SK-N-SH treated with all-trans-retinoic acid at 6 μM for 48 hours (cell line): ENCODE data around the gene PGAP2.

Experiments
- ATAC-seq: fragments of 200-7000 bp; cut with Tn5 transposase; 3 replicates; pipeline ENCODE4 v1.9.1; 2020; ENCODE audit warnings: mild to moderate bottlenecking, moderate library complexity
- ARNTL ChIP-seq: fragments of 450-650 bp; formaldehyde crosslinking; IDR thresholded peaks from 2 replicates; pipeline ENCODE4 v1.5.0; 2020; ENCODE audit warnings: low read depth, mild to moderate bottlenecking, moderate library complexity, borderline replicate concordance
- BACH2 ChIP-seq: fragments of 250-450 bp; sonication (Bioruptor Pico); IDR thresholded peaks from 2 replicates; pipeline ENCODE4 v1.9.0; 2021; ENCODE audit warnings: mild to moderate bottlenecking, borderline replicate concordance
- CSDC2 ChIP-seq: fragments of 250-450 bp; sonication (Bioruptor Pico); IDR thresholded peaks from 2 replicates; pipeline ENCODE4 v1.5.0; 2020; ENCODE audit warnings: mild to moderate bottlenecking, moderate library complexity
- ESRRG ChIP-seq: fragments of 250-450 bp; sonication (Bioruptor Pico); IDR thresholded peaks from 2 replicates; pipeline ENCODE4 v1.6.1; 2021; ENCODE audit warnings: mild to moderate bottlenecking
- GLIS3 ChIP-seq: fragments of 250-450 bp; sonication (Bioruptor Pico); IDR thresholded peaks from 2 replicates; pipeline ENCODE4 v1.5.0; 2020; ENCODE audit warnings: mild to moderate bottlenecking, moderate library complexity
- ISL1 ChIP-seq: fragments of 250-450 bp; sonication (Bioruptor Pico); IDR thresholded peaks from 2 replicates; pipeline ENCODE4 v2.1.2; 2022; ENCODE audit warnings: mild to moderate bottlenecking, moderate library complexity
- OSR1 ChIP-seq: fragments of 250-450 bp; sonication (Bioruptor Pico); IDR thresholded peaks from 2 replicates; pipeline ENCODE4 v1.8.0; 2022; ENCODE audit warnings: moderate library complexity, mild to moderate bottlenecking, inconsistent platforms
- POU6F1 ChIP-seq: fragments of 250-450 bp; sonication (Bioruptor Pico); IDR thresholded peaks from 2 replicates; pipeline ENCODE4 v1.8.0; 2021; ENCODE audit warnings: low read depth, mild to moderate bottlenecking, moderate library complexity, borderline replicate concordance
- PPARA ChIP-seq: fragments of 250-450 bp; sonication (Bioruptor Pico); IDR thresholded peaks from 2 replicates; pipeline ENCODE4 v1.5.0; 2020; ENCODE audit warnings: mild to moderate bottlenecking, borderline replicate concordance
- RARB ChIP-seq: fragments of 250-450 bp; sonication (Bioruptor Pico); IDR thresholded peaks from 2 replicates; pipeline ENCODE4 v1.8.0; 2021; ENCODE audit warnings: mild to moderate bottlenecking, moderate library complexity
- TCF4 ChIP-seq: fragments of 250-450 bp; sonication (Bioruptor Pico); IDR thresholded peaks from 2 replicates; pipeline ENCODE4 v1.8.0; 2021; ENCODE audit warnings: mild to moderate bottlenecking, moderate library complexity, borderline replicate concordance
- TOX ChIP-seq: fragments of 250-450 bp; sonication (Bioruptor Pico); IDR thresholded peaks from 2 replicates; pipeline ENCODE4 v1.8.0; 2021; ENCODE audit warnings: mild to moderate bottlenecking, moderate library complexity, borderline replicate concordance
- TSHZ2 ChIP-seq: fragments of 250-450 bp; sonication (Bioruptor Pico); IDR thresholded peaks from 2 replicates; pipeline ENCODE4 v1.5.0; 2020; ENCODE audit warnings: mild to moderate bottlenecking, moderate library complexity
- ZC3H10 ChIP-seq: fragments of 250-450 bp; sonication (Bioruptor Pico); IDR thresholded peaks from 2 replicates; pipeline ENCODE4 v1.5.1; 2021; ENCODE audit warnings: mild to moderate bottlenecking, moderate library complexity
- ZFP3 ChIP-seq: fragments of 250-450 bp; sonication (Bioruptor Pico); IDR thresholded peaks from 2 replicates; pipeline ENCODE4 v1.5.0; 2020; ENCODE audit warnings: mild to moderate bottlenecking, moderate library complexity
- ZNF565 ChIP-seq: fragments of 450-650 bp; formaldehyde crosslinking; conservative IDR thresholded peaks from 2 replicates; pipeline ENCODE4 v1.5.0; 2020; ENCODE audit warnings: low read depth, mild to moderate bottlenecking, moderate library complexity
- ZNF70 ChIP-seq: fragments of 450-650 bp; formaldehyde crosslinking; IDR thresholded peaks from 2 replicates; pipeline ENCODE4 v1.5.0; 2020; ENCODE audit warnings: mild to moderate bottlenecking, moderate library complexity
- ZNF8 ChIP-seq: fragments of 450-650 bp; formaldehyde crosslinking; IDR thresholded peaks from 2 replicates; pipeline ENCODE4 v1.5.0; 2020; ENCODE audit warnings: mild to moderate bottlenecking, moderate library complexity
- TF ChIP-seq, protein P1 (sequence below): fragments of 250-450 bp; sonication (Bioruptor Pico); IDR thresholded peaks from 2 replicates; pipeline ENCODE4 v1.5.1; 2021; ENCODE audit warnings: mild to moderate bottlenecking, moderate library complexity
- TF ChIP-seq, protein P2 (sequence below): fragments of 250-450 bp; sonication (Bioruptor Pico); IDR thresholded peaks from 2 replicates; pipeline ENCODE4 v1.8.0; 2020; ENCODE audit warnings: mild to moderate bottlenecking, moderate library complexity, borderline replicate concordance
- TF ChIP-seq, protein P3 (sequence below): fragments of 250-450 bp; sonication (Bioruptor Pico); IDR thresholded peaks from 2 replicates; pipeline ENCODE4 v1.5.1; 2020; ENCODE audit warnings: low read depth, mild to moderate bottlenecking, moderate library complexity

Gene PGAP2

DNA sequence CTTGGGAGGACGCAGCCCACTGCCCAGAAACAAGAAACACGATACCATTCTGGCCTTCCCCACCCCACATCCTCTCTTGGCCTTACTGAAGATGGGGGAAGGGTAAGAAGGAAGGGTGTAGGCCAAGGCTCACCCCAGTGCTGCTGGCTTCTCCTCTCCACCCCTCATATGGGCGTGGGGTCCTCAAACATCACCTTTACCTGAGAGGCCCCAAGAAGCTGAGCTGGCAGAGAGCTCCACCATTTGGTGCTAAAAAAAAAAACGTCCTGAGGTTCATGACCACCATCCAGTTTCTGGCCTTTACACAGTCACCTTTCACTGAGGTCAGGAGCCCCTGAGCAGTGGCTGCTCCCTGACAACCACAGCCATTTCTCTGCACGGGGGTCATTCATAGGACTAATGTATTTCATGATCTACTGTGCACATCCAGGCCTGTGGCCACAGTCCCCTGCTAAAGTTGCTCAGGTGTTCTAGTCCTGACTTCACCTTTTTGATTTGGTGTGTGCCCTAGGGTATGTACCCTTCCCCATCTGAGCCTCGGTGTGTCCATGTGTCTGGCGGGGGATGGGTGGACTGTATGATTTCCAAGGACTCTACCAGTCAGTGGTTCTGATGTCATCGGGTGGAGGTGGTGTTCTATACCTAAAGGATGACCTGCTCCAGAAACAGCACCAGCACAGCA lies 17.3 kb downstream of the PGAP2 start:
- TF ChIP-seq CSDC2 (CRISPR knock-in tag) (no peak), ZNF565 (no peak), ZNF70 (no peak), ZC3H10 (CRISPR knock-in tag) (no peak), TSHZ2 (CRISPR knock-in tag) (no peak), TOX (CRISPR knock-in tag) (no peak), TCF4 (CRISPR knock-in tag) (no peak), OSR1 (CRISPR knock-in tag) (no peak), PPARA (CRISPR knock-in tag) (no peak), ARNTL (CRISPR knock-in tag) (no peak), ZFP3 (CRISPR knock-in tag) (no peak), BACH2 (CRISPR knock-in tag) (no peak), RARB (no peak), ESRRG (CRISPR knock-in tag) (no peak), GLIS3 (CRISPR knock-in tag) (no peak), POU6F1 (no peak), ISL1 (CRISPR knock-in tag) (no peak)
- TF ChIP-seq, protein P1, sequence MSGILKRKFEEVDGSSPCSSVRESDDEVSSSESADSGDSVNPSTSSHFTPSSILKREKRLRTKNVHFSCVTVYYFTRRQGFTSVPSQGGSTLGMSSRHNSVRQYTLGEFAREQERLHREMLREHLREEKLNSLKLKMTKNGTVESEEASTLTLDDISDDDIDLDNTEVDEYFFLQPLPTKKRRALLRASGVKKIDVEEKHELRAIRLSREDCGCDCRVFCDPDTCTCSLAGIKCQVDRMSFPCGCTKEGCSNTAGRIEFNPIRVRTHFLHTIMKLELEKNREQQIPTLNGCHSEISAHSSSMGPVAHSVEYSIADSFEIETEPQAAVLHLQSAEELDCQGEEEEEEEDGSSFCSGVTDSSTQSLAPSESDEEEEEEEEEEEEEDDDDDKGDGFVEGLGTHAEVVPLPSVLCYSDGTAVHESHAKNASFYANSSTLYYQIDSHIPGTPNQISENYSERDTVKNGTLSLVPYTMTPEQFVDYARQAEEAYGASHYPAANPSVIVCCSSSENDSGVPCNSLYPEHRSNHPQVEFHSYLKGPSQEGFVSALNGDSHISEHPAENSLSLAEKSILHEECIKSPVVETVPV (CRISPR knock-in tag) = no peak
- TF ChIP-seq, protein P2, sequence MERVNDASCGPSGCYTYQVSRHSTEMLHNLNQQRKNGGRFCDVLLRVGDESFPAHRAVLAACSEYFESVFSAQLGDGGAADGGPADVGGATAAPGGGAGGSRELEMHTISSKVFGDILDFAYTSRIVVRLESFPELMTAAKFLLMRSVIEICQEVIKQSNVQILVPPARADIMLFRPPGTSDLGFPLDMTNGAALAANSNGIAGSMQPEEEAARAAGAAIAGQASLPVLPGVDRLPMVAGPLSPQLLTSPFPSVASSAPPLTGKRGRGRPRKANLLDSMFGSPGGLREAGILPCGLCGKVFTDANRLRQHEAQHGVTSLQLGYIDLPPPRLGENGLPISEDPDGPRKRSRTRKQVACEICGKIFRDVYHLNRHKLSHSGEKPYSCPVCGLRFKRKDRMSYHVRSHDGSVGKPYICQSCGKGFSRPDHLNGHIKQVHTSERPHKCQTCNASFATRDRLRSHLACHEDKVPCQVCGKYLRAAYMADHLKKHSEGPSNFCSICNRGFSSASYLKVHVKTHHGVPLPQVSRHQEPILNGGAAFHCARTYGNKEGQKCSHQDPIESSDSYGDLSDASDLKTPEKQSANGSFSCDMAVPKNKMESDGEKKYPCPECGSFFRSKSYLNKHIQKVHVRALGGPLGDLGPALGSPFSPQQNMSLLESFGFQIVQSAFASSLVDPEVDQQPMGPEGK (CRISPR knock-in tag) = no peak
- TF ChIP-seq, protein P3, sequence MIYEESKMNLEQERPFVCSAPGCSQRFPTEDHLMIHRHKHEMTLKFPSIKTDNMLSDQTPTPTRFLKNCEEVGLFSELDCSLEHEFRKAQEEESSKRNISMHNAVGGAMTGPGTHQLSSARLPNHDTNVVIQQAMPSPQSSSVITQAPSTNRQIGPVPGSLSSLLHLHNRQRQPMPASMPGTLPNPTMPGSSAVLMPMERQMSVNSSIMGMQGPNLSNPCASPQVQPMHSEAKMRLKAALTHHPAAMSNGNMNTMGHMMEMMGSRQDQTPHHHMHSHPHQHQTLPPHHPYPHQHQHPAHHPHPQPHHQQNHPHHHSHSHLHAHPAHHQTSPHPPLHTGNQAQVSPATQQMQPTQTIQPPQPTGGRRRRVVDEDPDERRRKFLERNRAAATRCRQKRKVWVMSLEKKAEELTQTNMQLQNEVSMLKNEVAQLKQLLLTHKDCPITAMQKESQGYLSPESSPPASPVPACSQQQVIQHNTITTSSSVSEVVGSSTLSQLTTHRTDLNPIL (CRISPR knock-in tag) = no peak
- ATAC-seq = no peak

DNA sequence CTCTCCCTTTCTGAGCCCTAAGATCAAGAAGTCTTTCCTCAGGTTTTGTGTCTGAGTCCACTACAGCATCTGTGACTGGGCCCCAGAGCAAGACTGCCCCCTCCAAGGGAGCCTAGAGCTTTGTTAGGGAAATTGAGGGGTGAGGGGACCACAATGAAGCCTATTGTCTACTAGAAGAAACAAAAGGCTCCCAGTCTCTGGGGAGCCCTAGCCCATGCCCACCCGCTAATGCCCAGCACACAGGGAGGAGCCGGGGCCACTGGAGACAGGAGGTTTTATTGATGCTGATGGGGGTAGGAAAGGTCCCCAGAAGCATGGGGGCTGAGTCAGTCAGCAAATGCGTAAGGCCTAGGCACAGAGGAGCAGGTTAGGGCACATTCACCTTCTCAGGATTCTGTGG lies 18.4 kb downstream of the PGAP2 start:
- TF ChIP-seq, protein P2 (CRISPR knock-in tag) = no peak
- TF ChIP-seq GLIS3 (CRISPR knock-in tag) (no peak), RARB (no peak), ZNF8 (CRISPR knock-in tag) (no peak), ISL1 (CRISPR knock-in tag) (no peak), TSHZ2 (CRISPR knock-in tag) (no peak)
- ATAC-seq = no peak
